ENCODE data around the gene PRKCE. TPM values are rescaled to one million over a fixed set of nuclear protein-coding genes. Genes with fewer than 3 reads are reported as not detected.

Gene PRKCE
- total and polyA plus RNA-seq, 2 donors (not counting 3 experiments of a cell fraction or from before 2014, with no cell fraction given): 27.9 to 33.9 TPM

DNA sequence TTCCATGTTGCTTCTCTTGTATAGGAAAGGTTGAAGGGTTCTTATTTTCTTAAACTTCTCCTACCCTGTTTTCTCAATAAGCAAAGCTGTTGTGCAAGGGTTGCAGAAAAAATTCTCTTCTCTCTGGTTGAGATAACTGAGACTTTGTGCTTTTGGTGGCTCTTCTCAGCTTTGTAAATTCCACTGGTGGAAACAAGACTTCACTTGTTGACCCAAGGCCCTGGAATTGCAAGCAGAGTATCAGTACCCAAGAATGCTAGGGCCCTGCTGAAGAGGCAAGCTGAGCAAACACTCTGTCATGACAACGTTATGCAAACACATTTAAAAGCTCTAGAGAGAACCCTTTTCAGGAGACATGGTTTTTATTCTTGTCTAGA, 351.0 kb downstream of the PRKCE start:
- BruUV-seq (replicated peaks): no TSS peak
- POLR2A ChIA-PET: no interaction called here
- no peak overlapping the region for H3K9ac ChIP-seq (replicated peaks; ENCODE audit: extremely low read depth, insufficient read depth, low read length)
- no peaks in the 10 kb centered on the region for H3K9me3 ChIP-seq (replicated peaks; ENCODE audit: control insufficient read depth, insufficient read depth, low read length)
- CTCF ChIA-PET: interaction anchor here (0.6 to 2.0 kb wide), 4 partner anchors 9 to 460 kb away, joined by 3 to 13 read pairs (median 3); no protein-coding TSS in a partner anchor
- no peaks in the 10 kb centered on the region for H3K9me1 ChIP-seq (replicated peaks; ENCODE audit: control insufficient read depth, extremely low read depth, insufficient read depth, low read length)
- no peaks in the 10 kb centered on the region for H3K4me1 ChIP-seq (ENCODE audit: control insufficient read depth, extremely low read depth, insufficient read depth, low read length)
- H2AFZ ChIP-seq (ENCODE audit: low read depth, low read length): no peak overlapping the region
- peaks cover 0 to 2% of the 10 kb centered on the region in 2 experiments for H3K36me3 ChIP-seq (ENCODE audit: control insufficient read depth in 2 of 2, extremely low read depth in 1 of 2, insufficient read depth in 2 of 2, low read length in 2 of 2)
- no peak overlapping the region for H3K27ac ChIP-seq (ENCODE audit: insufficient read depth, low read depth, low read length)
- DNase-seq (ENCODE audit: low read depth, low spot score): no peak
- H4K20me1 ChIP-seq (replicated peaks; ENCODE audit: control insufficient read depth, extremely low read depth, insufficient read depth, low read length): no peaks in the 10 kb centered on the region
- no peak for TF ChIP-seq GATA2 (IDR thresholded peaks at IDR 0.05; ENCODE audit: insufficient read depth, insufficient read length, low read depth, low read length)
- TF ChIP-seq POLR2AphosphoS5 (IDR thresholded peaks at IDR 0.05; ENCODE audit: insufficient read depth, low read depth, low read length): no peak
- no peak for TF ChIP-seq MYC (IDR thresholded peaks at IDR 0.05; ENCODE audit: low read depth, low read length)
- TF ChIP-seq, protein P1, sequence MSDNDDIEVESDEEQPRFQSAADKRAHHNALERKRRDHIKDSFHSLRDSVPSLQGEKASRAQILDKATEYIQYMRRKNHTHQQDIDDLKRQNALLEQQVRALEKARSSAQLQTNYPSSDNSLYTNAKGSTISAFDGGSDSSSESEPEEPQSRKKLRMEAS (IDR thresholded peaks at IDR 0.05; ENCODE audit: insufficient read depth, insufficient read length): no peak
- no peaks in the 10 kb centered on the region for H3K79me2 ChIP-seq (ENCODE audit: control insufficient read depth, insufficient read depth, low read length)
- FAIRE-seq: no peak
- no peak overlapping the region for H3K4me2 ChIP-seq (ENCODE audit: insufficient read depth, low read length)
- dilution Hi-C loops (cut with MboI; ENCODE audit: extremely low pct_ligation_motif_present, low sequenced_read_pairs) (no loop called here), intact Hi-C loops (cut with micrococcal nuclease) (no loop called here)
- H3K27me3 ChIP-seq (ENCODE audit: control insufficient read depth in 2 of 2, insufficient read depth in 2 of 2, low read length in 2 of 2): no peaks in the 10 kb centered on the region
- H3K4me3 ChIP-seq (replicated peaks in 1 of 3; ENCODE audit: insufficient read depth in 1 of 3, low read depth in 1 of 3, low read length in 3 of 3): no peak overlapping the region

DNA sequence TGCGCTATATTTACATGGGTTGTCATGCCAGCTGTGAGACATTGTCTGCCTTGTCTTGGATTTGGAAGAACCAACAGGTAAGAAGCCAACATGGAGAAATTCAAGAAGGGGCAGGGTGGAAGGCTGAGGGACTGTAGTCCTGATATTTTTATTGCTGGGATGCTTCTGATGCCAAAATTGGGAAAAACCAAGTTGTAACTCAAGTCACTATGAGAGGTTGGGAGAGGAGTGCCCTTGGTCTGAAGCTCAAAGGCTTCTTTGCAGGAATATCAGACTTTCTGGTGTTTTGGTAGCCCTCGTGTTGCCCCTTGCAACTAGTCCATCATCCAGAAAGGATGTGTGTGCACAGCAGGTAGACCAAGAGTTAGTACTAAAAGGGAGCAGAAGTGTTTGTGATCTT, 351.5 kb downstream of the PRKCE start:
- Histone ChIP-seq H3K9me3 (replicated peaks; ENCODE audit: control insufficient read depth, insufficient read depth, low read length) (no peaks in the 10 kb centered on the region), H2AFZ (ENCODE audit: low read depth, low read length) (no peak overlapping the region), H4K20me1 (replicated peaks; ENCODE audit: control insufficient read depth, extremely low read depth, insufficient read depth, low read length) (no peaks in the 10 kb centered on the region), H3K36me3 (ENCODE audit: control insufficient read depth in 2 of 2, extremely low read depth in 1 of 2, insufficient read depth in 2 of 2, low read length in 2 of 2) (peaks cover 0 to 2% of the 10 kb centered on the region in 2 experiments), H3K9me1 (replicated peaks; ENCODE audit: control insufficient read depth, extremely low read depth, insufficient read depth, low read length) (no peaks in the 10 kb centered on the region), H3K4me1 (ENCODE audit: control insufficient read depth, extremely low read depth, insufficient read depth, low read length) (no peaks in the 10 kb centered on the region), H3K9ac (replicated peaks; ENCODE audit: extremely low read depth, insufficient read depth, low read length) (no peak overlapping the region), H3K79me2 (ENCODE audit: control insufficient read depth, insufficient read depth, low read length) (no peaks in the 10 kb centered on the region), H3K27ac (ENCODE audit: insufficient read depth, low read depth, low read length) (no peak overlapping the region), H3K4me3 (replicated peaks in 1 of 3; ENCODE audit: insufficient read depth in 1 of 3, low read depth in 1 of 3, low read length in 3 of 3) (no peak overlapping the region), H3K4me2 (ENCODE audit: insufficient read depth, low read length) (no peak overlapping the region), H3K27me3 (ENCODE audit: control insufficient read depth in 2 of 2, insufficient read depth in 2 of 2, low read length in 2 of 2) (no peaks in the 10 kb centered on the region)
- TF ChIP-seq GATA2 (IDR thresholded peaks at IDR 0.05; ENCODE audit: insufficient read depth, insufficient read length, low read depth, low read length) (no peak), MYC (IDR thresholded peaks at IDR 0.05; ENCODE audit: low read depth, low read length) (no peak), FOS (IDR thresholded peaks at IDR 0.05; ENCODE audit: borderline replicate concordance, insufficient read depth, low read length) (no peak), POLR2AphosphoS5 (IDR thresholded peaks at IDR 0.05; ENCODE audit: insufficient read depth, low read depth, low read length) (no peak), EZH2 (IDR thresholded peaks at IDR 0.05; ENCODE audit: borderline replicate concordance, low read depth, low read length, severe bottlenecking) (no peak), JUN (IDR thresholded peaks at IDR 0.05; ENCODE audit: borderline replicate concordance, insufficient read depth, insufficient read length, low read depth) (no peak), POLR2A (IDR thresholded peaks at IDR 0.05; ENCODE audit: low read depth, low read length) (no peak)
- TF ChIP-seq, protein P2, sequence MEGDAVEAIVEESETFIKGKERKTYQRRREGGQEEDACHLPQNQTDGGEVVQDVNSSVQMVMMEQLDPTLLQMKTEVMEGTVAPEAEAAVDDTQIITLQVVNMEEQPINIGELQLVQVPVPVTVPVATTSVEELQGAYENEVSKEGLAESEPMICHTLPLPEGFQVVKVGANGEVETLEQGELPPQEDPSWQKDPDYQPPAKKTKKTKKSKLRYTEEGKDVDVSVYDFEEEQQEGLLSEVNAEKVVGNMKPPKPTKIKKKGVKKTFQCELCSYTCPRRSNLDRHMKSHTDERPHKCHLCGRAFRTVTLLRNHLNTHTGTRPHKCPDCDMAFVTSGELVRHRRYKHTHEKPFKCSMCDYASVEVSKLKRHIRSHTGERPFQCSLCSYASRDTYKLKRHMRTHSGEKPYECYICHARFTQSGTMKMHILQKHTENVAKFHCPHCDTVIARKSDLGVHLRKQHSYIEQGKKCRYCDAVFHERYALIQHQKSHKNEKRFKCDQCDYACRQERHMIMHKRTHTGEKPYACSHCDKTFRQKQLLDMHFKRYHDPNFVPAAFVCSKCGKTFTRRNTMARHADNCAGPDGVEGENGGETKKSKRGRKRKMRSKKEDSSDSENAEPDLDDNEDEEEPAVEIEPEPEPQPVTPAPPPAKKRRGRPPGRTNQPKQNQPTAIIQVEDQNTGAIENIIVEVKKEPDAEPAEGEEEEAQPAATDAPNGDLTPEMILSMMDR (IDR thresholded peaks at IDR 0.05; ENCODE audit: extremely low read depth in 1 of 2, insufficient read depth in 1 of 2, low read depth in 1 of 2, low read length in 2 of 2): no peak
- TF ChIP-seq, protein P1 (IDR thresholded peaks at IDR 0.05; ENCODE audit: insufficient read depth, insufficient read length): no peak
- POLR2A ChIA-PET: no interaction called here
- intact Hi-C loops (cut with micrococcal nuclease): no loop called here
- CTCF ChIA-PET: interaction anchor here (1.0 to 2.0 kb wide), 3 partner anchors 10 to 459 kb away, joined by 3 to 13 read pairs (median 3); no protein-coding TSS in a partner anchor
- dilution Hi-C loops (cut with MboI; ENCODE audit: extremely low pct_ligation_motif_present, low sequenced_read_pairs): no loop called here
- FAIRE-seq: no peak
- no peak for DNase-seq (ENCODE audit: low read depth, low spot score)
- no TSS peak for BruUV-seq (replicated peaks)
